SK-N-SH (cell line): Measurements from ENCODE around the gene CTSH. TPM values are rescaled to one million over a fixed set of nuclear protein-coding genes. Genes with fewer than 3 reads are reported as not detected.

Experiments
- CTCF ChIA-PET: fragments of 300-600, 350-600 bp; formaldehyde crosslinking; extraction: SDS; loops from one replicate; lab custom pipeline; 2021; lab: Yijun Ruan, JAX
- POLR2A ChIA-PET: fragments of 350-600 bp; sonication (Branson Sonifier 250); formaldehyde crosslinking; extraction: SDS; loops from one replicate; lab custom pipeline; 2020; ENCODE audit warnings: antibody characterized with exemption, inconsistent platforms; lab: Yijun Ruan, JAX
- DNase-seq: peaks from one replicate; pipeline ENCODE4 v3.0.0; 2012
- H2AFZ ChIP-seq: fragments of 200-600 bp; sonication (generic); 2 replicates; pipeline ENCODE4 v1.8.1; 2016; ENCODE audit warnings: antibody characterized with exemption, mild to moderate bottlenecking, low read depth
- H3F3A ChIP-seq: fragments of 200-600 bp; sonication (generic); replicated peaks from 2 replicates; pipeline ENCODE3; 2016; ENCODE audit warnings: antibody characterized with exemption, mild to moderate bottlenecking; ENCODE audit not compliant: insufficient read depth
- H3K27ac ChIP-seq, 2 experiments: fragments of 200-500 bp in 1 of 2; fragments of 200-600 bp in 1 of 2; sonication (Bioruptor generic) in 1 of 2; sonication (generic), shearing (Covaris generic) in 1 of 2; 2 replicates each; pipeline versions ENCODE4 v1.5.1 to v1.6.1; 2014 to 2016; ENCODE audit warnings: low read depth in 2 of 2, inconsistent platforms in 1 of 2, low read length in 1 of 2, mild to moderate bottlenecking in 1 of 2, mixed read lengths in 1 of 2
- H3K27me3 ChIP-seq: fragments of 200-600 bp; sonication (generic), shearing (Covaris generic); 2 replicates; pipeline ENCODE4 v1.6.1; 2016; ENCODE audit warnings: mixed run types; ENCODE audit not compliant: insufficient read depth
- H3K36me3 ChIP-seq, 2 experiments: fragments of 200-500 bp in 1 of 2; fragments of 200-600 bp in 1 of 2; sonication (Bioruptor generic) in 1 of 2; sonication (generic) in 1 of 2; replicated peaks in 1 of 2; 2 replicates each; pipeline versions ENCODE3 to v1.5.1; 2014 to 2016; ENCODE audit warnings: low read length in 1 of 2, mild to moderate bottlenecking in 1 of 2; ENCODE audit not compliant: insufficient read depth in 2 of 2, control insufficient read depth in 1 of 2
- H3K4me1 ChIP-seq, 2 experiments: fragments of 200-500 bp in 1 of 2; fragments of 200-600 bp in 1 of 2; sonication (Bioruptor generic) in 1 of 2; sonication (generic), shearing (Covaris generic) in 1 of 2; 2 replicates each; pipeline versions ENCODE4 v1.5.1 to v1.6.1; 2014 to 2016; ENCODE audit warnings: low read depth in 1 of 2, low read length in 1 of 2, mixed run types in 1 of 2; ENCODE audit not compliant: insufficient read depth in 2 of 2, control insufficient read depth in 1 of 2
- H3K4me2 ChIP-seq: fragments of 200-600 bp; sonication (generic), shearing (Covaris generic); 2 replicates; pipeline ENCODE4 v1.6.1; 2017; ENCODE audit warnings: mixed run types
- H3K4me3 ChIP-seq, 2 experiments: fragments of 200-500 bp in 1 of 2; fragments of 200-600 bp in 1 of 2; sonication (Bioruptor generic) in 1 of 2; sonication (generic), shearing (Covaris generic) in 1 of 2; 2 replicates each; pipeline versions ENCODE4 v1.5.1 to v1.8.1; 2014 to 2016; ENCODE audit warnings: low read depth in 2 of 2, inconsistent platforms in 1 of 2, low read length in 1 of 2, mild to moderate bottlenecking in 1 of 2, mixed read lengths in 1 of 2, moderate library complexity in 1 of 2
- H3K79me2 ChIP-seq: fragments of 200-600 bp; sonication (generic); 2 replicates; pipeline ENCODE4 v1.8.1; 2017; ENCODE audit warnings: mild to moderate bottlenecking; ENCODE audit not compliant: insufficient read depth
- H3K9ac ChIP-seq: fragments of 200-600 bp; sonication (generic); 2 replicates; pipeline ENCODE4 v1.6.1; 2017; ENCODE audit warnings: mixed run types
- H3K9me2 ChIP-seq: fragments of 200-600 bp; sonication (generic); 2 replicates; pipeline ENCODE4 v1.6.1; 2017; ENCODE audit warnings: mixed run types
- H3K9me3 ChIP-seq: fragments of 200-600 bp; sonication (generic); 2 replicates; pipeline ENCODE4 v1.6.1; 2017; ENCODE audit warnings: mixed run types, mild to moderate bottlenecking, moderate library complexity
- H4K20me1 ChIP-seq: fragments of 200-600 bp; sonication (generic); 2 replicates; pipeline ENCODE4 v1.6.1; 2017; ENCODE audit warnings: mild to moderate bottlenecking, mixed run types; ENCODE audit not compliant: insufficient read depth
- CHD2 ChIP-seq: fragments of 150-350 bp; IDR thresholded peaks from 2 replicates; pipeline ENCODE4 v1.6.1; 2018; ENCODE audit warnings: low read length; ENCODE audit not compliant: partially characterized antibody
- EP300 ChIP-seq, 2 experiments: IDR thresholded peaks; 2 replicates each; pipeline versions ENCODE4 v1.4.0 to v1.6.1; 2012; ENCODE audit warnings: borderline replicate concordance in 1 of 2, low read depth in 1 of 2, low read length in 1 of 2
- FOSL2 ChIP-seq: IDR thresholded peaks from 2 replicates; pipeline ENCODE4 v1.4.0; 2012; ENCODE audit warnings: low read depth, mild to moderate bottlenecking, moderate library complexity, borderline replicate concordance
- FOXJ3 ChIP-seq: sonication (generic); formaldehyde crosslinking; IDR thresholded peaks from 2 replicates; pipeline ENCODE4 v1.5.1; 2020; ENCODE audit warnings: mild to moderate bottlenecking, missing genetic modification reagents
- FOXM1 ChIP-seq: IDR thresholded peaks from 2 replicates; pipeline ENCODE4 v1.4.0; 2012; ENCODE audit warnings: low read depth, mild to moderate bottlenecking
- GABPA ChIP-seq: IDR thresholded peaks from 2 replicates; pipeline ENCODE4 v1.4.0; 2012; ENCODE audit warnings: low read depth, mild to moderate bottlenecking
- GATA2 ChIP-seq: sonication (generic); formaldehyde crosslinking; IDR thresholded peaks from 2 replicates; pipeline ENCODE4 v1.5.0; 2020; ENCODE audit warnings: mild to moderate bottlenecking, missing genetic modification reagents
- JUND ChIP-seq: IDR thresholded peaks from 2 replicates; pipeline ENCODE4 v1.4.0; 2012
- MEF2A ChIP-seq: IDR thresholded peaks from 2 replicates; pipeline ENCODE4 v1.4.0; 2012; ENCODE audit warnings: low read depth, borderline replicate concordance
- MXI1 ChIP-seq: IDR thresholded peaks from 2 replicates; pipeline ENCODE4 v1.6.1; 2012; ENCODE audit warnings: mild to moderate bottlenecking, low read depth, low read length, improper control_type of control experiment
- NFIC ChIP-seq: IDR thresholded peaks from 2 replicates; pipeline ENCODE4 v1.4.0; 2012; ENCODE audit warnings: borderline replicate concordance
- NRF1 ChIP-seq: IDR thresholded peaks from 2 replicates; pipeline ENCODE4 v1.6.1; 2012; ENCODE audit warnings: low read depth, mild to moderate bottlenecking, low read length
- POLR2AphosphoS5 ChIP-seq: IDR thresholded peaks from 2 replicates; pipeline ENCODE4 v1.6.1; 2012; ENCODE audit warnings: low read depth, low read length
- RAD21 ChIP-seq: IDR thresholded peaks from 2 replicates; pipeline ENCODE4 v1.6.1; 2012; ENCODE audit warnings: mild to moderate bottlenecking, low read length
- RCOR1 ChIP-seq: fragments of 150-350 bp; IDR thresholded peaks from 2 replicates; pipeline ENCODE4 v1.6.1; 2017; ENCODE audit warnings: antibody characterized with exemption, low read length
- RFX5 ChIP-seq: IDR thresholded peaks from 2 replicates; pipeline ENCODE4 v1.6.1; 2012; ENCODE audit warnings: mild to moderate bottlenecking, improper control_type of control experiment, low read length
- RXRA ChIP-seq: IDR thresholded peaks from 2 replicates; pipeline ENCODE4 v1.4.0; 2012; ENCODE audit warnings: low read depth, mild to moderate bottlenecking, borderline replicate concordance
- SIN3A ChIP-seq: IDR thresholded peaks from 2 replicates; pipeline ENCODE4 v1.6.1; 2012; ENCODE audit warnings: low read depth, mild to moderate bottlenecking, low read length, moderate library complexity, borderline replicate concordance
- SMC3 ChIP-seq: IDR thresholded peaks from 2 replicates; pipeline ENCODE4 v1.6.1; 2012; ENCODE audit warnings: low read depth, low read length, improper control_type of control experiment
- TAF1 ChIP-seq: IDR thresholded peaks from 2 replicates; pipeline ENCODE4 v1.6.1; 2012; ENCODE audit warnings: low read depth, mild to moderate bottlenecking, low read length, moderate library complexity, borderline replicate concordance
- TCF12 ChIP-seq: IDR thresholded peaks from 2 replicates; pipeline ENCODE4 v1.4.0; 2012
- TEAD4 ChIP-seq: IDR thresholded peaks from 2 replicates; pipeline ENCODE4 v1.4.0; 2012; ENCODE audit warnings: mild to moderate bottlenecking, borderline replicate concordance; ENCODE audit not compliant: insufficient read depth
- YY1 ChIP-seq: IDR thresholded peaks from 2 replicates; pipeline ENCODE4 v1.4.0; 2012; ENCODE audit warnings: low read depth, mild to moderate bottlenecking
- WGBS: methylation state at CpG from one replicate; pipeline ENCODE4 v1.1.6; 2017; ENCODE audit warnings: low lambda C conversion rate; 5-methylcytosine and 5-hydroxymethylcytosine counted together
- polyA plus RNA-seq, 3 experiments: library from polyadenylated mRNA; depleted of rRNA; stranded (reverse); fragments of >200 nt; gene quantifications; 2 replicates each; pipeline ENCODE4 v1.2.3, GENCODE V29; 2012
- TF ChIP-seq, protein P1 (sequence below): IDR thresholded peaks from 2 replicates; pipeline ENCODE4; 2012
- TF ChIP-seq, protein P2 (sequence below): IDR thresholded peaks from 2 replicates; pipeline ENCODE4 v1.4.0; 2012; ENCODE audit warnings: low read depth
- TF ChIP-seq, protein P3 (sequence below): fragments of 200-600 bp; sonication (generic); IDR thresholded peaks from 2 replicates; pipeline ENCODE4 v1.6.1; 2017; ENCODE audit warnings: antibody characterized with exemption, mild to moderate bottlenecking, moderate library complexity
- TF ChIP-seq, protein P4 (sequence below): IDR thresholded peaks from 2 replicates; pipeline ENCODE4 v1.6.1; 2012; ENCODE audit warnings: mild to moderate bottlenecking, low read depth, low read length, moderate library complexity

The CTSH gene
- polyA plus RNA-seq, 1 of the 3 experiments (the other 2 are of a cell fraction), result 22.7 TPM

DNA sequence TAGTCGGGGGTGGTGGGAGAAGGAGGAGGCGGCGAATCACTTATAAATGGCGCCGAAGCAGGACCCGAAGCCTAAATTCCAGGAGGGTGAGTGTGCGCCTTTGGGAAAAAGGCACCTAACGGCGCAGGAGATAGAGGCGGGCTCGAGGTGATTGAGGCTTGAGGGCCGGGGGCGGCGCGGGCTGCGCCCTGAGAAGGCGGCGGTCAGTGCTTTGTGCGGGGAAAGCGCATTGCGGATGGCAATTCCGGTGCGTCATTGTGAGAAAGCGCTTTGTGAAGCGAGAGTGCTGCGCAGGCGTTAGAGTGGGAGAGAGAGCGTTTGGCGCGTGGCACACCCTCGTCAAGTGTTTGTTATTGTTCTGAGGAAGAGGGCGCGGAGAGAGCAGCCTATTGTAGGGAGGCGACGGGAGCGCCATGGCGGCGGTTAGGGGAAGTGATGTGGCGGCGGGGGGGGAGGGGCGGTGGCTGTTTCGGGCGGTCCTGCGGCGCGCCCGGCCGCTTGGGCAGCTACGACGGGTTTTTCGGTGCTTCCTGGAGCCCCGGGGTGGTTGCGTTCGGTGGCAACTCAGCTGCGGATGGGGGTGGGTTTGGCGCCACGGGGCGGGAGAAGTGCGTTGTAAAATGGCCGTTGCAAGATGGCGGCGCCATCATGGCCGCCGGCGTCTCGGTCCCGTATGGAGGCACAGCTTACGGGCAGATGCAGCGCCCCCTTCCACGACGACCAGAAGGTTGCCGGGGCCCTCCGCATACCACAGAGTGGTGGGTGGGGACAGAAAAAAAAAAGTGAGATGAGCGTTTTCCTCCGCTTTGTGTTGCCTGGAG, 71.7 kb downstream of the CTSH start:
- Histone ChIP-seq H3K9ac (peak overlapping the region; percentile 100), H3K27me3 (no peaks in the 10 kb centered on the region), H4K20me1 (peaks cover 46% of the 10 kb centered on the region), H2AFZ (no peak overlapping the region), H3K4me2 (peak overlapping the region; percentile 85), H3K9me2 (no peaks in the 10 kb centered on the region), H3K9me3 (no peaks in the 10 kb centered on the region), H3K27ac (peak overlapping the region; percentile 92 to 100), H3F3A (peaks cover 19% of the 10 kb centered on the region), H3K79me2 (peaks cover 54% of the 10 kb centered on the region), H3K4me1 (peaks cover 7 to 11% of the 10 kb centered on the region in 2 experiments; a peak in 3 of 4 replicates), H3K36me3 (no peaks in the 10 kb centered on the region), H3K4me3 (peak overlapping the region; percentile 66 to 92)
- DNase-seq, result peak; percentile 85
- ChIA-PET CTCF (interaction anchor here (0.6 to 4.7 kb wide), 21 partner anchors 10 to 345 kb away, joined by 3 to 27 read pairs (median 4); partner anchors contain the start of gene ADAMTS7), POLR2A (interaction anchor here (0.6 to 1.2 kb wide), 3 partner anchors 12 to 63 kb away, joined by 3 to 6 read pairs (median 3); no protein-coding TSS in a partner anchor)
- WGBS, result under 1% methylated on average over 52 of the region's 75 CpGs
- TF ChIP-seq FOSL2 (no peak), FOXJ3 (no peak), RFX5 (no peak), TAF1 (peak; percentile 93), RCOR1 (peak; percentile 41; the same call in 1 of the 2 replicates), SMC3 (peak; percentile 12; the same call in 1 of the 2 replicates), TCF12 (no peak; the same call in 1 of the 2 replicates), RXRA (no peak), MXI1 (peak; percentile 85), POLR2AphosphoS5 (peak; percentile 43; the same call in 1 of the 2 replicates), NFIC (peak; percentile 9; the same call in 1 of the 2 replicates), JUND (no peak), GATA2 (no peak), TEAD4 (0 out of 2 replicates have a peak, but pooled peaks have one; percentile 37), EP300 (IDR thresholded peaks at IDR 0.05; ENCODE audit: borderline replicate concordance in 1 of 2, low read depth in 1 of 2, low read length in 1 of 2) (no peak; a peak in 2 of 4 replicates), YY1 (peak; percentile 98), NRF1 (0 out of 2 replicates have a peak, but pooled peaks have one; percentile 13), SIN3A (0 out of 2 replicates have a peak, but pooled peaks have one; percentile 27), RAD21 (peak; percentile 23; the same call in 1 of the 2 replicates), FOXM1 (no peak), MEF2A (no peak), GABPA (0 out of 2 replicates have a peak, but pooled peaks have one; percentile 11), CHD2 (peak; percentile 51)
- TF ChIP-seq, protein P1, sequence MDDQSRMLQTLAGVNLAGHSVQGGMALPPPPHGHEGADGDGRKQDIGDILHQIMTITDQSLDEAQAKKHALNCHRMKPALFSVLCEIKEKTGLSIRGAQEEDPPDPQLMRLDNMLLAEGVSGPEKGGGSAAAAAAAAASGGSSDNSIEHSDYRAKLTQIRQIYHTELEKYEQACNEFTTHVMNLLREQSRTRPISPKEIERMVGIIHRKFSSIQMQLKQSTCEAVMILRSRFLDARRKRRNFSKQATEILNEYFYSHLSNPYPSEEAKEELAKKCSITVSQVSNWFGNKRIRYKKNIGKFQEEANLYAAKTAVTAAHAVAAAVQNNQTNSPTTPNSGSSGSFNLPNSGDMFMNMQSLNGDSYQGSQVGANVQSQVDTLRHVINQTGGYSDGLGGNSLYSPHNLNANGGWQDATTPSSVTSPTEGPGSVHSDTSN, result peak; percentile 29; the same call in 1 of the 2 replicates
- TF ChIP-seq, protein P2, sequence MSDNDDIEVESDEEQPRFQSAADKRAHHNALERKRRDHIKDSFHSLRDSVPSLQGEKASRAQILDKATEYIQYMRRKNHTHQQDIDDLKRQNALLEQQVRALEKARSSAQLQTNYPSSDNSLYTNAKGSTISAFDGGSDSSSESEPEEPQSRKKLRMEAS, result peak; percentile 75
- TF ChIP-seq, protein P3, sequence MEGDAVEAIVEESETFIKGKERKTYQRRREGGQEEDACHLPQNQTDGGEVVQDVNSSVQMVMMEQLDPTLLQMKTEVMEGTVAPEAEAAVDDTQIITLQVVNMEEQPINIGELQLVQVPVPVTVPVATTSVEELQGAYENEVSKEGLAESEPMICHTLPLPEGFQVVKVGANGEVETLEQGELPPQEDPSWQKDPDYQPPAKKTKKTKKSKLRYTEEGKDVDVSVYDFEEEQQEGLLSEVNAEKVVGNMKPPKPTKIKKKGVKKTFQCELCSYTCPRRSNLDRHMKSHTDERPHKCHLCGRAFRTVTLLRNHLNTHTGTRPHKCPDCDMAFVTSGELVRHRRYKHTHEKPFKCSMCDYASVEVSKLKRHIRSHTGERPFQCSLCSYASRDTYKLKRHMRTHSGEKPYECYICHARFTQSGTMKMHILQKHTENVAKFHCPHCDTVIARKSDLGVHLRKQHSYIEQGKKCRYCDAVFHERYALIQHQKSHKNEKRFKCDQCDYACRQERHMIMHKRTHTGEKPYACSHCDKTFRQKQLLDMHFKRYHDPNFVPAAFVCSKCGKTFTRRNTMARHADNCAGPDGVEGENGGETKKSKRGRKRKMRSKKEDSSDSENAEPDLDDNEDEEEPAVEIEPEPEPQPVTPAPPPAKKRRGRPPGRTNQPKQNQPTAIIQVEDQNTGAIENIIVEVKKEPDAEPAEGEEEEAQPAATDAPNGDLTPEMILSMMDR, result peak; percentile 56
- TF ChIP-seq, protein P4, sequence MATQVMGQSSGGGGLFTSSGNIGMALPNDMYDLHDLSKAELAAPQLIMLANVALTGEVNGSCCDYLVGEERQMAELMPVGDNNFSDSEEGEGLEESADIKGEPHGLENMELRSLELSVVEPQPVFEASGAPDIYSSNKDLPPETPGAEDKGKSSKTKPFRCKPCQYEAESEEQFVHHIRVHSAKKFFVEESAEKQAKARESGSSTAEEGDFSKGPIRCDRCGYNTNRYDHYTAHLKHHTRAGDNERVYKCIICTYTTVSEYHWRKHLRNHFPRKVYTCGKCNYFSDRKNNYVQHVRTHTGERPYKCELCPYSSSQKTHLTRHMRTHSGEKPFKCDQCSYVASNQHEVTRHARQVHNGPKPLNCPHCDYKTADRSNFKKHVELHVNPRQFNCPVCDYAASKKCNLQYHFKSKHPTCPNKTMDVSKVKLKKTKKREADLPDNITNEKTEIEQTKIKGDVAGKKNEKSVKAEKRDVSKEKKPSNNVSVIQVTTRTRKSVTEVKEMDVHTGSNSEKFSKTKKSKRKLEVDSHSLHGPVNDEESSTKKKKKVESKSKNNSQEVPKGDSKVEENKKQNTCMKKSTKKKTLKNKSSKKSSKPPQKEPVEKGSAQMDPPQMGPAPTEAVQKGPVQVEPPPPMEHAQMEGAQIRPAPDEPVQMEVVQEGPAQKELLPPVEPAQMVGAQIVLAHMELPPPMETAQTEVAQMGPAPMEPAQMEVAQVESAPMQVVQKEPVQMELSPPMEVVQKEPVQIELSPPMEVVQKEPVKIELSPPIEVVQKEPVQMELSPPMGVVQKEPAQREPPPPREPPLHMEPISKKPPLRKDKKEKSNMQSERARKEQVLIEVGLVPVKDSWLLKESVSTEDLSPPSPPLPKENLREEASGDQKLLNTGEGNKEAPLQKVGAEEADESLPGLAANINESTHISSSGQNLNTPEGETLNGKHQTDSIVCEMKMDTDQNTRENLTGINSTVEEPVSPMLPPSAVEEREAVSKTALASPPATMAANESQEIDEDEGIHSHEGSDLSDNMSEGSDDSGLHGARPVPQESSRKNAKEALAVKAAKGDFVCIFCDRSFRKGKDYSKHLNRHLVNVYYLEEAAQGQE, result peak; percentile 57; the same call in 1 of the 2 replicates
